VCaP (cell line): ENCODE results near the gene CAPS.
"Not testable (repeated sequence)": the region's sequence is repeated elsewhere in the genome, so short reads cannot be mapped to it uniquely, and the experiment has no call there.

Source experiments
- H3K27ac ChIP-seq: fragments of 450-650 bp; 2 replicates; pipeline ENCODE4 v1.5.1; 2017
- CTCF ChIP-seq: fragments of 450-650 bp; conservative IDR thresholded peaks from 2 replicates; pipeline ENCODE4 v1.5.1; 2017; ENCODE audit warnings: mild to moderate bottlenecking, moderate library complexity

The CAPS gene

GRCh38 chr19:5913739-5914357 lies at the start of gene CAPS:
TSS of gene CAPS (plus strand) at chr19:5914254. CDS start at chr19:5914407, 153 bp downstream.
- no peak for TF ChIP-seq CTCF

GRCh38 chr19:5864725-5865486 lies 49.1 kb upstream of the CAPS start:
- TF ChIP-seq CTCF: no peak
- H3K27ac ChIP-seq: no peak overlapping the region

More at GRCh38 chr19:5913739-5914357, at the start of gene CAPS:
- no peak within 1 kb of the TSS for H3K27ac ChIP-seq

- TF ChIP-seq CTCF: no peak
- no peak overlapping the region for H3K27ac ChIP-seq
Observed at GRCh38 chr19:5865772-5866171, 48.3 kb upstream of the CAPS start.

- H3K27ac ChIP-seq: no peak overlapping the region
- TF ChIP-seq CTCF: no peak
Observed at GRCh38 chr19:5867201-5868136, 46.6 kb upstream of the CAPS start.

- no peak overlapping the region for H3K27ac ChIP-seq
- no peak for TF ChIP-seq CTCF
Observed at GRCh38 chr19:5870986-5871394, 43.1 kb upstream of the CAPS start.

GRCh38 chr19:5873617-5874199 lies 40.3 kb upstream of the CAPS start:
- no peak overlapping the region for H3K27ac ChIP-seq
- TF ChIP-seq CTCF: no peak

- H3K27ac ChIP-seq: not testable (repeated sequence)
Observed at GRCh38 chr19:5874496-5874895, 39.6 kb upstream of the CAPS start.
